ENCODE measurements around the gene CMPK1.
A peak's percentile ranks its signal among the peaks of the same experiment; 100 is the strongest.
"Not testable (repeated sequence)": the region's sequence is repeated elsewhere in the genome, so short reads cannot be mapped to it uniquely, and the experiment has no call there.

CMPK1 gene, protein sequence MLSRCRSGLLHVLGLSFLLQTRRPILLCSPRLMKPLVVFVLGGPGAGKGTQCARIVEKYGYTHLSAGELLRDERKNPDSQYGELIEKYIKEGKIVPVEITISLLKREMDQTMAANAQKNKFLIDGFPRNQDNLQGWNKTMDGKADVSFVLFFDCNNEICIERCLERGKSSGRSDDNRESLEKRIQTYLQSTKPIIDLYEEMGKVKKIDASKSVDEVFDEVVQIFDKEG

DNA sequence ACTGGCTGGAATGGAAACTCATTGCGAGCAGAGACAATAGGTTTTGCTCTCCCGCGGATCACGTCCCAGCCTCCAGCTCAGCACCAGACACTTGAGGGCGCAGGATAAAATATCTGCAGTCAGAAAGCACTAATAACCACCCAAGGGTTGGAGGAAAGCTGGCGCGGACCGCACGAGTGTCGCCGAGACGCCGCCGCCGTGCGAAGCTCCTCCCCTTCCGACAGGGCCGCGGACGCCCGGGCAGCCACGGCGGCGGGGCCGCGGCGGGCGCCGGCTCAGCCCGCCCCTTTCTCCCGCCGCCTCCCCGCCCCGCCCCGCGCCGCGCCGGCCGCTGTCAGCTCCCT is at the start of gene CMPK1:
CMPK1 (plus strand) TSS at position 213 of the 344 bp plus-strand sequence. CDS start 156 bp downstream, outside the sequence.
- DNase-seq (ENCODE audit: low read depth), result peak; percentile 56

DNA sequence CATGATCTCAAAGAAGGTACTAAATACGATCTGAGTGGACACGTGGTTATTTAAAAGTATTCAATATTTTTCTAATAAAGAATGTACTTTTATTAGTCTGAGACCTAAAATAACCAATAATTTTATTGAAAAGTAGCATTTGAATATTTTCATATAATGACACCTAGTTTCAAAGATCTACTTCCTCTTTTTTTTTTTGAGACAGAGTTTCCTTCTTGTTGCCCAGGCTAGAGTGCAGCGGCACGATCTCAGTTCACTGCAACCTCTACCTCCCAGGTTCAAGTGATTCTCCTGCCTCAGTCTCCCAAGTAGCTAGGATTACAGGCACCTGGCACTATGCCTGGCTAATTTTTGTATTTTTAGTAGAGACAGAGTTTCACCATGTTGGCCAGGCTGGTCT is 45.5 kb upstream of the CMPK1 start:
- DNase-seq (ENCODE audit: low read depth), result not testable (repeated sequence)

GRCh38 chr1:47294863-47295262 is 38.7 kb upstream of the CMPK1 start:
- DNase-seq (ENCODE audit: low read depth), result not testable (repeated sequence)

GRCh38 chr1:47295579-47295978 is 38.0 kb upstream of the CMPK1 start:
- no peak for DNase-seq (ENCODE audit: low read depth)

- no peak for DNase-seq (ENCODE audit: low read depth)
These were observed 35.4 kb upstream of the CMPK1 start for GRCh38 chr1:47298025-47298699.

- DNase-seq (ENCODE audit: low read depth), result no peak
These were observed 31.1 kb upstream of the CMPK1 start for GRCh38 chr1:47302472-47302871.

GRCh38 chr1:47309427-47309826 is 24.2 kb upstream of the CMPK1 start:
- no peak for DNase-seq (ENCODE audit: low read depth)

- DNase-seq (ENCODE audit: low read depth), result peak; percentile 91
These were observed 19.5 kb upstream of the CMPK1 start, which contains the start of gene STIL for GRCh38 chr1:47313915-47314664. Gene STIL (minus strand): TSS chr1:47314147. CDS start chr1:47310319, 3,828 bp downstream.

DNA sequence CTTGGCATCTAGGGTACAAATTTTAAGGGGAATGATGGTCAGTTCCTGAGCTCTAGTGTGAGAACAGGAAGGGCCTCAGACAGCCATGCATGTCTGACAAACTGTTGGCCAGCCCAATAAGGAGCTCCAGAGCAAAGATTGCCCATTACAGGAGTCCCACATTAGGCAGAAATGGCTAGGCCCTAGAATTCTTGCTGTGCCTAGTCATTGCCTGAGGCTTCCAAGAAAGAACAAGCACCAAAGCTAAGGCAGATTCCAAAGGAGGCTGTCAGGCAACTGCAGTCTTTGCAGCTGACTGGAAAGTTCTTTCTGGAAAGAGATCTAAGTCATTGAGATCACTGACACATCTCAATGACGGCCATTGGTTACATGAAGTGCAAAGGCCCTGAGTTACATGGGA is 15.7 kb upstream of the CMPK1 start:
- DNase-seq (ENCODE audit: low read depth), result no peak

GRCh38 chr1:47319968-47320367 is 13.6 kb upstream of the CMPK1 start:
- not testable (repeated sequence) for DNase-seq (ENCODE audit: low read depth)

GRCh38 chr1:47323599-47324031 is 10.0 kb upstream of the CMPK1 start:
- DNase-seq (ENCODE audit: low read depth), result no peak

GRCh38 chr1:47324682-47325081 is 8.9 kb upstream of the CMPK1 start:
- no peak for DNase-seq (ENCODE audit: low read depth)

DNA sequence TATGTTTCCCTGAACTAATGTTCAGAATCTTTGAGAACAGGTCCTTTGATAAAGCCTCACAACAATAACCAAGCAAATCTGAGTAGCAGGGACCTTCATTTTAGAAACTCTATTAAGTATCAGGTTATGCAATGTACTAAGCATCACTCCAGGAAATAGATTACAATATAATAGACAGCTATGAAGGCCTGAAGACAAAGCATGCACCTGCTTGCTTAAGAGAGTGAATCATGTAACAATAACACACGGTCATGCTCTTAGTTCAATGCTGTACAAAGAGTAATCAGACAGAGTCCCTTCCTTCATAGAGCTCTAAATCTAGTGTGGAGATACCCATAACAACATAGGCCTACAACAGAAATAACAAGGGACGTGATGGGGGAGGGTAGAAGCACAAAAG is 8.1 kb upstream of the CMPK1 start:
- no peak for DNase-seq (ENCODE audit: low read depth)

DNA sequence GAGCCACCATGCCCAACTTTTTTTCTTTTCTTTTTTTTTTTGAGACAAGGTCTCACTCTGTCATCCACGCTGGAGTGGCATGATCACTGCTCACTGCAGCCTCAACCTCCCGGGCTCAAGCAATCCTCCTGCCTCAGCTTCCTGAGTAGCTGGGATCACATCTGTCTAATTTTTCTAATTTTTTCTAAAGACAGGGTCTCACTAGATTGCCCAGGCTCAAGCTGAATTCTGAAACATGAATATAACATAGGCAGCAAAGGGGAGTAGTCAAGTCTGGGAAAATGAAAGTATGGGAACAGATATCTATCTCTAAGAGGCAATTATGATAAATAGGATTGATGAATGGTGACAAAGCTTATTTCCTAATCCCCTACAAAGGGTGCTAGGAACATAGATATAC is 7.3 kb upstream of the CMPK1 start:
- no peak for DNase-seq (ENCODE audit: low read depth)

- DNase-seq (ENCODE audit: low read depth), result no peak
These were observed 4.6 kb upstream of the CMPK1 start for GRCh38 chr1:47328992-47329391.

DNA sequence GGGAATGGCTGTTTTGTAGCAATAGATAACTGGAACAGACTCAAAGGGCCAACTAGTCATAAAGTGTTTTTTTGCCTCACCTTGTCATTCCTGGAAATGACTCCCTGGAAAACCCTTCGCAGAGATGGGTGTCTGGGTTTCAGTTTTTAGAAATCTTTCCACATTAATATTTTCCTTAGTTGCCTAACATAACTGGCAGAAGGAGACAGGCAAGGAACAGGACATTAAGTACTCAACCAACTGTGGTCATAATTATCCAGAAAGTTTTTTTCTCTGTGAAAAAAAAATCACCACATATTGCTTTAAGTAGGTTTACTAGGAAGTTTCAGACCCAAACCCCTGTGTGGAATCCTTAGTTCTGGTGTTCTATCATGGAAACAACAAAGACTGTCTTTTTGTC is 3.4 kb upstream of the CMPK1 start:
- no peak for DNase-seq (ENCODE audit: low read depth)

GRCh38 chr1:47331875-47332274 is 1.7 kb upstream of the CMPK1 start:
- no peak for DNase-seq (ENCODE audit: low read depth)

DNA sequence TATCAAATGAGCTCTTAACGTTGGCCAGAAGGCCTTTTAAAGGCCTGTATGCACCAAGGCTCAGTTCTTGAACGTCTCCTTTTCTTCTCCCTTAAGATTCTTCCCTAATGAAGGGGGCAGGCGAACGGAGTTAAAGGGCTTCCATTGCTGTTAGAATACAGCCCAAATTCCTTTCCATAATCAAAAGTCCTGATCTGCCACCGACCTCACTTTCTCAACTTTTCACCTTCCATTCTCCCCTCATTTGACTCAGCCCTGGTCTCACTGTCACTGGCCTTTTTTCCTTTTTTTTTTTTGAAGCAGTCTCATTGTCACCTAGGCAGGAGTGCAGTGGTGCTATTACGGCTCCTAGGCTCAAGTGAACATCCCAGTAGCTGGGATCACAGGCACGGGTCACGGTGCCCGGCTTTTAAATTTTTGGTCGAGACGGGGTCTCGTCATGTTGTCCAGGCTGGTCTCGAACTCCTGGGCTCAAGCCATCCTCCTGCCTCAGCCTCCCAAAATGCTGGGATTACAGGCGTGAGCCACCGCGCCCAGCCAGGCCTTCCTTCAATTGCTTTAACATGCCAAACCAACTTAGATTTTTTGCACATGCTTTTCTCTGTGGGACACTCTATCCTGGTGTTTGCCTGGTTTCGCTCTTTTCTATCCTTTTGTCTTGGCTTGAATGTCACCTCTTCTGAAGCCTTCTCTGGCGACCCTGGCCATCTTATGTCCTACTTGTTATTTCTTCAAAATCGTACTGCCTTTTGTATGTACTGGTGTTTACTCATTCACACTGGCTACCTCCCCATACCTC is 612 bp upstream of the CMPK1 start:
- DNase-seq (ENCODE audit: low read depth), result no peak

DNA sequence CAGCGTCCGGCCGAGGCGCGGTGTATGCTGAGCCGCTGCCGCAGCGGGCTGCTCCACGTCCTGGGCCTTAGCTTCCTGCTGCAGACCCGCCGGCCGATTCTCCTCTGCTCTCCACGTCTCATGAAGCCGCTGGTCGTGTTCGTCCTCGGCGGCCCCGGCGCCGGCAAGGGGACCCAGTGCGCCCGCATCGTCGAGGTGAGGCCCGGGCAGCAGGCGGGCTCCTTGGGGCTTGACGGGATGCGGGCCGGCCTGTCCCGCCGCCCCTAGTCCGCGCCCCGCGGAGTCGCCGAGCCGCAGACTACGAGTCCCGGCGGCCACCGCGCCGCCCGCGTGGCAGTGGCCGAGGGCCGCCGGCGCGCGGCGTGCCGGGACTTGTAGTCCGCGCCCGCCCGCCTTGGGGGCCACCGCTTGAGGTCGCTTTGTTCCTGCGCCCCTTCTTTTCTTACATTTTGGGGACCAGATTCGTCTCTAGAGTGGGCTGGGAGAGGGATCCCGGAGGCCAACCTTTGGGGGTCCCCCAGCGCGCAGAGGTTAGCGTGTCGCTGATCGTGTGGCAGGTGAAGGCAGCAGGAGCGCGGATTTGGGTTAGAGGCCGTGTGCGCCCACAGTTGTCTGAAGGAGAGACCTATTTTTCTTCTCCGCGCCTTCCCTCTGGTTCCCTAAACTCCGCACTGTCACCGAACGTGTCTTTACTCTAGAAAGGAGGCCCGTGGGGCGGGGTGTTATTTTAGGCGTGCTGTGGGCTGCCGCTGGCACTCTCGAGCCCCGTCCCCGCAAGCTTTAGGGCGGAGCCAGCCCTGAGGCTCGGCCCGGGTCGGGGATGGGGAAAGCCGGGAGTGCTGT is 553 bp downstream of the CMPK1 start:
- DNase-seq (ENCODE audit: low read depth), result peak; percentile 39

- DNase-seq (ENCODE audit: low read depth), result no peak
These were observed 1.3 kb downstream of the CMPK1 start for GRCh38 chr1:47334765-47335435.

GRCh38 chr1:47337350-47337749 is 3.8 kb downstream of the CMPK1 start:
- no peak for DNase-seq (ENCODE audit: low read depth)

All from stimulated activated CD8-positive, alpha-beta memory T cell treated with anti-CD3 and anti-CD28 coated beads, Interleukin-15, amount 100 ng/mL, for 1 hour (primary cell).